CD4-positive, alpha-beta T cell treated with Interleukin-6 for 4 hours (primary cell): ENCODE data around the gene CPZ.

Experiments
- DNase-seq: peaks from one replicate; pipeline ENCODE4 v3.0.0-alpha.2; 2020; ENCODE audit warnings: mixed read lengths

CPZ gene

GRCh38 chr4:8581094-8581861 is 11.3 kb upstream of the CPZ start:
- DNase-seq, result no peak

DNA sequence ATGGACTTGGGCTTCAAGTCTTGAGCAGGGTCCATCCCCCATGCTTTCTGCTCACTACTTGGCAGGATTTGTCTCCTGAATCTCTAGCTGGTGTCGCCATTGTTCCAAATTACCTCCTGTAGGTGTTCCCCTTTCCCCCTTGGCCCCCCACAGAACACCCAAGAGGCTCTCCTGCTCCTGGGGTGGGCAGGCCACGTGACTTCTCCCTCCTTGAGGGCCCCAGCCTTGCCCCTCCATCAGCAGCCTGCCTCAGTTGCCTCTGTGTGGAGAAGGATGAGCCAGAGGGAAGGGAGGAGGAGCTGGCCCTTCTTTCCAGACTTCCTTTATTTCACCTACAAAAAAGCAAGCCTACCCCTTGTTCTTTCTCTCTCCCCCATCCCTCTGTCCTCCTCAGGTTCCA is 10.5 kb upstream of the CPZ start:
- no peak for DNase-seq

- no peak for DNase-seq
These were observed 10.1 kb upstream of the CPZ start for GRCh38 chr4:8582436-8582835.

GRCh38 chr4:8582941-8583654 is 9.5 kb upstream of the CPZ start:
- DNase-seq, result no peak

DNA sequence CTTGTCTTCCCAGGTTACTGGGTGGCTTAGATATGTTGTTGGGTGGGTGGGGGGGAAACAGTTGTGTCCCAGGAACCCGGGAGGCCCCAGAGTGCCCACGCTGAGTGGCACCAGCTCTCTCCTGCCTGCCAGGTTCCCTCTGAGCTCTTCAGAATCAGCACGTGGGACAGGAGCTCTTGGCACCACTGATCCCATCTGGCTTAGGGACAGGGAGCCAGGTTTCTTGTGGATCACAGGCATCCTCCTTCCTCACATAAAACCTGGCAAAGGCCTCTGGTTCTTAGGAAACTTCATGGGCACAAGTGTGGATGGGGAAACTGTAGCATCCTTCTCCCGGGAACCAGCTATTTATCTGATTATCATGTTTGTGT is 8.9 kb upstream of the CPZ start:
- no peak for DNase-seq

GRCh38 chr4:8585186-8585585 is 7.4 kb upstream of the CPZ start:
- DNase-seq, result no peak

GRCh38 chr4:8585721-8586212 is 6.8 kb upstream of the CPZ start:
- DNase-seq, result no peak

- no peak for DNase-seq
These were observed 6.3 kb upstream of the CPZ start for GRCh38 chr4:8586246-8586645.

GRCh38 chr4:8586671-8587468 is 5.7 kb upstream of the CPZ start:
- no peak for DNase-seq

DNA sequence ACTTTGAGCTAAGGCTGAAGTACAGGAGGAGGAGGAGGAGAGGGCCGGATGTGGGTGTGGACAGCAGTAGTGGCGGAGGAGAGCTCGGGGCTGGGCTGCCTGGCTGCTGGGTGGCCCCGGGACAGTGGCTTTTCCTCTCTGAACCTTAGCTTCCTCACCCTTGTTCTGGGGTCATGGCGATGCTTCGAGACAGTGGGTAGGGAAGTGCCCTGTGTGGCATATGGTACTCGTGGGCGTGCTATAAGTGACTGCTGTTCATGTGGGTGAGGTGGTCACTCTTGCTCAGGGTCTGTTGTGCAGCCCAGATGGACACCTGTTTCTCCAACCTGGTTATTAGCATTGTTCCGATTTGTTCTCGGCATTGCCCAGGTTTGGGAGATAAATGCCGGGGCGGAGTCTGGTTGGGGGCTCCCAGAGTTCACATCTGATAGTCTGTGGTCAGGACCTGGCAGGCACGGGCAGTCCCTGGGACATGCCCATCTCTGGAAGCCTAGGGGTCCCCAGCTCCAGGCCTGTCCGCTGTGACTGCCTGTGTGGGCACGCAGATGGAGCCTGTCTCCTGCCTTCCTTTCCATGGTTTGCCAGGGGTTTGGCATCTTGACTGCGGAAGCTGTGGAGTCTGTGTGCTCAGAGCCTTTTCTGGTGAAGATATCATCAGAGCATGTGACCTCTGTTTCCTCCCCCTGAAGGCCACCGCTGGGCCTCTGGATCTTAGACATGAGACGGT is 4.9 kb upstream of the CPZ start:
- no peak for DNase-seq

GRCh38 chr4:8588196-8588470 is 4.4 kb upstream of the CPZ start:
- DNase-seq, result no peak

GRCh38 chr4:8589336-8589735 is 3.2 kb upstream of the CPZ start:
- DNase-seq, result no peak

DNA sequence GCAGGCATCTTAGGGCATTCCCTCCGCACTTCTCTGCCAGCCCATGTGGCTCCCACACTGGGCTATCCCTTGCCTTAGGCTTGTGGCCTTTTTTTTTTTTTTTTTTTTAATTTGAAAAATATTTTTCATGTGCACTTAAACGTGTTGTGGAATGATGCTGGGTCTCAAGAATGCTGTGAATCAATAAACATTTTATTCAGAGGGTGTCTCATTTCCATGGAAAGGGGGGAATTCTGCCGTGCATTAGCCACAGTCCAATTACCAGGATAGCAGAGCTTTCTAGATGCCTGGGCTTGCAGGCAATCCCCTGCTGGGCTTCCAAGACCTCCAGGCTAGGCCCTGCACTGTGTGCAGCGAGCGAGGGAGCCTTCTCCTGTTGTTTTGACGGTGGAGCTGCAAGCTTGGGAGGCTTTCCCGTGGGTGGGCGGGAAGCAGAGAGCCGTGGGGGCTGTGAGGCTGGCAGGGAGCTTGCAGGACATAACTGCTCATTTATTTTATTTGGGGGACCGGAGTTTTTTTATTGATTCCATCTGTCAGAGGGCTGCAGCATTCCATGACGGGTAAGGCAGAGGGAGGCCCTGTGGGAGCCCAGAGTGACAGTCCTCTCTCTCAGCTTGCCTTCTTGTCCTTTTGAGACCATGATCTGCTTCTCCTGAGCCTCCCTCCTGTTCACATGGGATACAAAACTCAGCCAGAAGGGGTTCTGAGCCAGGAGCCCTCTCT is 2.6 kb upstream of the CPZ start:
- no peak for DNase-seq

DNA sequence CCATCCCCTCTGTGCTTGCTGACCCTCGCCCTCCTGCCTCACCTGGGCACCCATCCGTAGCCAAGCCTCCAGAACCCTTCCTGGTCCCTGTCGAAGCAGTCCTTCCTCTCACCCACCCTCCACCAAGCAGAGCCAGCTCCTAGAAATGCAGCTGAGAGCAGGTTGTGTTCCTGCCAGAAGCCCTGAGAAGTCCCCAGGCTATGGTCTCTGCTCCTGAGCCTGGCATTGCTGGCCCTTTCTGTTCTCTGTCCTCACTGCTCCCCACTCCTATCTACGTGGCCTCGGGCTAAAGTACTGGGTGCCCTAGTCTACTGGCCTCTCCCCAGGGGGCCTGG is 2.1 kb upstream of the CPZ start:
- DNase-seq, result no peak

DNA sequence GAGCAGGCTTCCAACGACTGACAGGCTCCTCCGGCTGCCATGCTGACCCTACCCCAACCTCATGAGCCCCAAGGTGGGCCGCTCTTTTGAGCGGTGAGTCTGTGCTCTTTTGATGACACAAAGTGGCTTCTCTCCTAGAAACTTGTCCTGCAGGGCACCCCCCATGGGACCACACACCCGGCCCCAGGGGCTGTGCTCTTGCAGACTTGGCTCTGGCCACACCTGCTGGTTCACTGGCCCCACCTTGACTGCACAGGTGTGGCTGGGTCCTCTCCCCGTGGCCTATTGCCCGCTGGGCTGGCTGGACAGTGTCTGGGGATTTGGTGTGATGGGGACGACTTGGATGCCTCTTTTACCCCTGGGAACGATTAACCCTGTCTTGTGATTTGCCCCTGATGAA is 1.5 kb upstream of the CPZ start:
- DNase-seq, result no peak

- no peak for DNase-seq
These were observed 769 bp upstream of the CPZ start for GRCh38 chr4:8591626-8592365.

GRCh38 chr4:8593264-8594096 is 915 bp downstream of the CPZ start:
- DNase-seq, result no peak

DNA sequence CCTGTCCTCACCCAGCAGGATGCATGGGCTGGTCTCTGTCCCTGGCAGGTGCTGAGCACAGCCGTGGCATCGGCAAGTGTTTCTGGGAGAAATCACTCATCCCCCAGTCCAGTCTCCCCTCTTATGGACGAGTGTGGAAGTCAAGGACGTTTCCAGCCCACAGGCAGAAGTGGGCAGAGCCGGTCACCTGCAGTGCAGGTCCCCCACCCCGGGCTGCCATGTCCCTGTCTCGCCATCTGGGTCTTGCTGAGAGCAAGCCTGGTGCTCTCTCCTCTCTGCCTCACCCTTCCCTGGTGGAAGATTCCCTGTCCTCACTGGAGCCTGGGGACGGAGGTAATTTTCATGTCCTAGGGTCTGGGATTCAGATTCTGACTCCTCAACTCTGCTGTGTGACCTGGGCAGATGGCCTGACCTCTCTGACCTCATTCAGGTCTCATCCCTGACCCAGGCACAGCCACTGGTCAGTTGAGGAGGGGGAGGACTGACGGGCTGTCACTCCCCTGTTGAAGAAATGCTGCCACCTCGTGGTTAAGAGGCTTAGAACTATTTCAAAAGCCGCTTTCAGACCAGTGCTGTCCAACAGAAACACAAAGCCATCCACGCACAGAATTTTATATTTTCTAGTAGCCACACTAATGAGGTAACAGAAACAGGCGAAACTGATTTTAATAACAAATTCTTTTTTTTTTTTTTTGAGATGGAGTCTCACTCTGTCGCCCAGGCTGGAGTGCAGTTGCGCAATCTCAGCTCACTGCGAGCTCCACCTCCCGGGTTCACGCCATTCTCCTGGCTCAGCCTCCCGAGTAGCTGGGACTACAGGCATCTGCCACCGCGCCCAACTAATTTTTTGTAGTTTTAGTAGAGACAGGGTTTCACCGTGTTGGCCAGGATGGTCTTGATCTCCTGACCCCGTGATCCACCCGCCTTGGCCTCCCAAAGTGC is 1.8 kb downstream of the CPZ start:
- DNase-seq, result no peak

DNA sequence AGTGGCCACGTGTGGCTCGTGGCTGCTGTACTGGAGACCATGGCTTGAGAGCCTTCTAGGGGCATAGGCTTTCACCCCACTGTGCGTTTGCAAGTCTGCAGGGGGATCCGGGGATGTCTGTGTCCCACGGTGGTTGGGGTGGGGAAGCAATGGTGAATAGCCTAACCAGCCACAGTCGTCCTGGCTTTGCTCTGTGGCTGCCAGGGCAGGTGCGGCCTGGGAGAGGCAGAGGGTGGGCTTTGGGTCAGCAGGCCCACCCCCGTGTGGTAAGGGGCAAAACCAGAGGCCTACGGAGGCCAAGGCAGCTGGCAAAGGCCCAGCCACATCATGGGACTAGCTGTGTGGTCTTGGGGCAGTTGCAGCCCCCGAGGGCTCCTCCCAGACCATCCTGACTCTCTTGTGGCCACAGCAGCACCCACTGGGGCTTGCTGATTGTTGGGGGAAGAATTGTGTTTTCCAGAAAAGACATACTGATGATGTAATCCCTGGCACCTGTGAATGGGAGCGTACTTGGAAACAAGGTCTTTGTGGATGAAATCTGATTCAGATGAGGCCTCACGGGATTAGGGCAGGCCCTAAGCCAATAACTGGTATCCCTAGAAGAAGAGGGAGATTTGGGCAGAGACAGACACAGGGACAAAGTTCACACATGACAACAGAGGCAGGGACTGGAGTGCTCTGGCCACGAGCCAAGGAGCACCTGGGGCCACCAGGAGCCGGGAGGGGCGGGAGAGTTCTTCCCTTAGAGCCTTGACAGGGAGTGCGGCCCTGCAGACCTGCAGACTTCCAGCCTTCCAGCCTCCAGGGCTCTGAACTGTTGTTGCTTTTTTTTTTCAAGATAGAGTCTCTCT is 2.9 kb downstream of the CPZ start:
- DNase-seq, result no peak
